GM18526 (cell line): ENCODE results near the gene NUDT15.

Source experiments
- POLR2A ChIP-seq: IDR thresholded peaks from 3 replicates; pipeline ENCODE4 v1.6.1; 2011; ENCODE audit not compliant: insufficient read length; ENCODE audit errors: extremely low read depth

The NUDT15 gene

GRCh38 chr13:48072787-48073186 lies 35.3 kb downstream of the NUDT15 start:
- TF ChIP-seq POLR2A = no peak

DNA sequence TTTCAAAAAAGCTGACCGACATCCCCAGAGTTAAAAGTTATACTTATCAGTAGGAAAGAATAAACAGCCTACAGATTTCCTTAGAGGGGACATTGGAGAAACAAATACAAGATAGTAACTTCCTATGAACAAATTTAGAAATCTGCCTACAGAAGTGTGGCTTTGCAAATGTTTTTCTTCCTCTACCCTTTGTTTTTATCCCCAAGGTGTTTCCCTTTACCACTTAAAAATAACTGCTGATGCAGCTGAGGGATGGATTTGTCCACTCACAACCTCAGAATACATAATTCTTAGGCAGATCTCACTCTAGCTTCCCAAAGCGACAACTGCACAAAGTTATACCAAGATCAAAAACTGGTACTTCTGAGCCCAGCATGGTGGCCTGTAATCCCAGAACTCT lies 36.5 kb downstream of the NUDT15 start:
- TF ChIP-seq POLR2A = no peak

- no peak for TF ChIP-seq POLR2A
Measured at GRCh38 chr13:48078251-48078656, 40.7 kb downstream of the NUDT15 start.

DNA sequence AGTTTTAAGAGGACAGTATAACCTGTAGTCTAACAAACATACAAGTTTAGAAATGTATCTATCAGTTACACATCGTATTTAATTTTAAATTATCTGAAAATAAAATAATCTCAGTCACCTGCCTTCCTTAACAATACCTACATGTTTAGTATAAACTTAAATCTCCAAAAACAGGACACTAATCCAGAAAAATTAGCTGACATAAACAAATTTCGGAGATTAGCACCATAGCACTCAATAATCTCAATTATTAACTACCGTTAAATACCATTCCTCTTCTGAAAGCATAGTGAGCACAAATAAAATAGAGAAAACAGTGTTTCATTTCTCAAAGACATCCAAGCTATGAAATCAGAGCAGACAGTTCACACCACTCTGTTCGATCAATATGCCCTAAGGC lies 44.2 kb downstream of the NUDT15 start:
- TF ChIP-seq POLR2A = no peak

GRCh38 chr13:48086272-48086671 lies 48.7 kb downstream of the NUDT15 start:
- TF ChIP-seq POLR2A = no peak

DNA sequence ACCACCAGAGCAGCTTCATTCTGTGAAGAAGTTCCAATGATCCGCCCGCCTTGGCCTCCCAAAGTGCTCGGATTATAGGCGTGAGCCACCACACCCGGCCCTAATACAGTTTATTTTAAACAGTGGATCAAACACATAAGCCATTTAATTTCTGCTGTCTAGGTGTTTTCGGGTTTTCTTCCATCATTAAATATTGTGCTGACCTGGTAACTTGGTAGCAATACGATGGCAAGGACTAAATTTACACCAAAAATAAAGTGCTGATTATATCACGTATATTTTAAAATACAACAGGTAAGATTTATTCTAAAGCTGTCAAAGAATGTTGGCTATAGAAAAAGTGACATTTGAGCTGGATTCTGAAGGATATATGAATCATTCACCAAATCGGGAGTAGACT lies 56.1 kb downstream of the NUDT15 start:
- no peak for TF ChIP-seq POLR2A

- TF ChIP-seq POLR2A = no peak
Measured at GRCh38 chr13:48094404-48094780, 56.9 kb downstream of the NUDT15 start.

GRCh38 chr13:48094781-48095502 lies 57.4 kb downstream of the NUDT15 start, which contains the start of gene MED4:
Gene MED4 (minus strand): TSS chr13:48095104. CDS start chr13:48095078, 26 bp downstream.
- peak; percentile 94 for TF ChIP-seq POLR2A

DNA sequence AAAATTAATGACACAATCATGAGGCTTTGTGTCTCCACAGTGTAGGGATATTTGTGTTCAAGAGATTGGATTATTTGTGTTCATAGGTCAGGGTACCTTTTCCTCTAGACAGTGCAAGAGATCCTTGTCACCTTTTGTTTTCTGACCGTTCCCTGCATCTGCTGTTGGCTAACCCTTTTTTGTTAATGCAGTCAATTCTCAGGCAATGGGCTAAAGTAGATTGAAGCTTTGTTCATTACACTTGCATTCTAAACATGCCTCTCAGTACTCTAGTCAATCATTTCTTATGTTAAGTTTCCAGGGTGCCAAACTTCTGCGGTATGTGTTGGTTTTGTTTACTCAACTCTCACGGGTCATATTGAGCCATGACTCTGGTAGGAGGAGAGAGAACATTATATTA lies 59.1 kb downstream of the NUDT15 start:
- TF ChIP-seq POLR2A = no peak
